Lung (tissue), 12 donors: ENCODE data around the gene NDUFA11. TPM values are rescaled to one million over a fixed set of nuclear protein-coding genes. Genes with fewer than 3 reads are reported as not detected.

Experiments used
- ATAC-seq: fragments of 200-7000 bp; cut with Tn5 transposase; one replicate; pipeline ENCODE4 v1.9.1; 2020; ENCODE audit warnings: moderate number of reproducible peaks; ENCODE audit not compliant: insufficient read depth, low FRiP score
- DNase-seq, 3 donors: peaks; one replicate each; pipeline ENCODE4 v3.0.0-alpha.2; 2013 to 2017
- H3K27ac ChIP-seq, 2 donors: one replicate each; pipeline ENCODE4 v1.5.1; 2013; ENCODE audit warnings: mild to moderate bottlenecking in 2 of 2, moderate library complexity in 2 of 2, control low read depth in 1 of 2, inconsistent platforms in 1 of 2, low read depth in 1 of 2, low read length in 1 of 2
- H3K27me3 ChIP-seq, 3 donors: one replicate each; pipeline ENCODE4 v1.5.1; 2013; ENCODE audit warnings: low read length in 2 of 3; ENCODE audit not compliant: control insufficient read depth in 3 of 3, insufficient read depth in 3 of 3
- H3K36me3 ChIP-seq, 4 donors: one replicate each; pipeline ENCODE4 v1.5.1; 2013; ENCODE audit warnings: low read length in 4 of 4, mild to moderate bottlenecking in 1 of 4, moderate library complexity in 1 of 4; ENCODE audit not compliant: control insufficient read depth in 4 of 4, insufficient read depth in 4 of 4
- H3K4me1 ChIP-seq, 5 donors: one replicate each; pipeline ENCODE4 v1.5.1; 2013; ENCODE audit warnings: low read length in 5 of 5, mild to moderate bottlenecking in 2 of 5, moderate library complexity in 1 of 5; ENCODE audit not compliant: control insufficient read depth in 5 of 5, insufficient read depth in 5 of 5
- H3K4me3 ChIP-seq: one replicate; pipeline ENCODE4 v1.5.1; 2013; ENCODE audit warnings: mild to moderate bottlenecking, control low read depth, moderate library complexity
- H3K9ac ChIP-seq, 2 donors: one replicate each; pipeline ENCODE4 v1.5.1; 2013; ENCODE audit warnings: low read length in 2 of 2, control low read depth in 1 of 2; ENCODE audit not compliant: insufficient read depth in 1 of 2
- H3K9me3 ChIP-seq, 4 donors: one replicate each; pipeline ENCODE4 v1.5.1; 2013; ENCODE audit warnings: low read length in 3 of 4, mild to moderate bottlenecking in 1 of 4, moderate library complexity in 1 of 4; ENCODE audit not compliant: control insufficient read depth in 4 of 4, insufficient read depth in 3 of 4
- CTCF ChIP-seq: IDR thresholded peaks from 2 replicates; pipeline ENCODE4 v1.5.1; 2012; ENCODE audit warnings: mild to moderate bottlenecking; ENCODE audit errors: control extremely low read depth, extremely low read depth
- WGBS, 2 donors: extraction: QIAGEN DNeasy Blood & Tissue Kit; methylation state at CpG; one replicate each; pipeline ENCODE4 v1.1.7; 2013; 5-methylcytosine and 5-hydroxymethylcytosine counted together
- polyA plus RNA-seq, 2 donors: library from polyadenylated mRNA; stranded (reverse); fragments of 200-250 nt; gene quantifications; one replicate each; pipeline ENCODE4 v1.2.1, GENCODE V29; 2013
- total RNA-seq, 2 donors: library from RNA; depleted of rRNA in 1 of 2; stranded (reverse); fragments of >200 nt in 1 of 2; gene quantifications; one replicate each; pipeline ENCODE4 v1.2.1, GENCODE V29; 2014 to 2021
- donor health status: control.
- donor health status: control.
- donor health status: Bipolar disorder and iron deficiency.
- donor health status: healthy.
- donor health status: DM: yes; HTN: yes; CAD: no.

NDUFA11 gene
- total and polyA plus RNA-seq, 4 donors, result 52.5 to 344 (median 278) TPM

DNA sequence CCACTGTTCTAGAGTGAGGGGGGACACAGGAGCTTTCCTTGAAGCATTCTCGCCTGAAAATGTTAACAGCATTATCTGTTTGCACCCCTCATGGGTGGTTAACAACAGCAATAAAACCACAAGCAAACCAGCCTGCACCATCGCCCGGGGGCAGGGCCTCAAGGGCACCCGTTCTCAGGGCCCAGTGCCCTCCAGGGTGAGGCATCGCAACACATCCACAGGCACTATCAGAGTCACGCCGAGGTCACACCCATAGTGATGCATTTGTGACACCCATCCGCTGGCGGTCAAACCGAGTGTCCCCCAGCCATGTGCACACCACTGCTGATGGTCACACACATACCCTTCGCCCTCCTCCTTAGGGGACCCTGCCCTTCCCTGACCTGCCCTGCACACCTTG is 37.8 kb downstream of the NDUFA11 start:
- Histone ChIP-seq H3K36me3 (no peaks in the 10 kb centered on the region), H3K9me3 (no peaks in the 10 kb centered on the region), H3K27me3 (no peaks in the 10 kb centered on the region), H3K27ac (no peak overlapping the region), H3K4me3 (no peak overlapping the region), H3K4me1 (no peaks in the 10 kb centered on the region), H3K9ac (no peak overlapping the region)
- ATAC-seq (no peak), DNase-seq (no peak)
- 84 to 92% methylated on average over 11 of the region's 11 CpGs for WGBS, 2 donors
- no peak for TF ChIP-seq CTCF

GRCh38 chr19:5864725-5865486 is 38.7 kb downstream of the NDUFA11 start:
- Histone ChIP-seq H3K4me3 (no peak overlapping the region), H3K36me3 (no peaks in the 10 kb centered on the region), H3K9ac (no peak overlapping the region), H3K9me3 (no peaks in the 10 kb centered on the region), H3K27ac (no peak overlapping the region), H3K27me3 (no peaks in the 10 kb centered on the region), H3K4me1 (no peaks in the 10 kb centered on the region)
- 81 to 88% methylated on average over 14 of the region's 14 CpGs for WGBS, 2 donors
- ATAC-seq (no peak), DNase-seq (no peak)
- no peak for TF ChIP-seq CTCF

- 83 to 90% methylated on average over 9 of the region's 9 CpGs for WGBS, 2 donors
- no peak for TF ChIP-seq CTCF
- Histone ChIP-seq H3K27me3 (no peaks in the 10 kb centered on the region), H3K9ac (no peak overlapping the region), H3K4me3 (no peak overlapping the region), H3K36me3 (no peaks in the 10 kb centered on the region), H3K4me1 (no peaks in the 10 kb centered on the region), H3K9me3 (no peaks in the 10 kb centered on the region), H3K27ac (no peak overlapping the region)
- no peak for ATAC-seq
- DNase-seq, result no peak
These were observed 39.4 kb downstream of the NDUFA11 start for GRCh38 chr19:5864013-5864720.
